Measurements from ENCODE around the gene SUMO3. TPM values are rescaled to one million over a fixed set of nuclear protein-coding genes. Genes with fewer than 3 reads are reported as not detected.

SUMO3 gene
- total RNA-seq, 6 experiments from 2014 or later = 33.4 to 41.2 (median 36.6) TPM

- DNase-seq (no peak), ATAC-seq (peak in 2 of 4 donors; percentile 73)
- Histone ChIP-seq H3K36me3 (peaks cover 0 to 28% (median 8%) of the 10 kb centered on the region in 4 donors), H3K27ac (no peak overlapping the region), H3K27me3 (no peaks in the 10 kb centered on the region), H3K9me3 (no peaks in the 10 kb centered on the region), H3K4me3 (no peak overlapping the region), H3K4me1 (peaks cover 0 to 9% (median 4%) of the 10 kb centered on the region in 4 donors)
- no peak for TF ChIP-seq POLR2A (IDR thresholded peaks at IDR 0.05)
- TF ChIP-seq, protein P1, sequence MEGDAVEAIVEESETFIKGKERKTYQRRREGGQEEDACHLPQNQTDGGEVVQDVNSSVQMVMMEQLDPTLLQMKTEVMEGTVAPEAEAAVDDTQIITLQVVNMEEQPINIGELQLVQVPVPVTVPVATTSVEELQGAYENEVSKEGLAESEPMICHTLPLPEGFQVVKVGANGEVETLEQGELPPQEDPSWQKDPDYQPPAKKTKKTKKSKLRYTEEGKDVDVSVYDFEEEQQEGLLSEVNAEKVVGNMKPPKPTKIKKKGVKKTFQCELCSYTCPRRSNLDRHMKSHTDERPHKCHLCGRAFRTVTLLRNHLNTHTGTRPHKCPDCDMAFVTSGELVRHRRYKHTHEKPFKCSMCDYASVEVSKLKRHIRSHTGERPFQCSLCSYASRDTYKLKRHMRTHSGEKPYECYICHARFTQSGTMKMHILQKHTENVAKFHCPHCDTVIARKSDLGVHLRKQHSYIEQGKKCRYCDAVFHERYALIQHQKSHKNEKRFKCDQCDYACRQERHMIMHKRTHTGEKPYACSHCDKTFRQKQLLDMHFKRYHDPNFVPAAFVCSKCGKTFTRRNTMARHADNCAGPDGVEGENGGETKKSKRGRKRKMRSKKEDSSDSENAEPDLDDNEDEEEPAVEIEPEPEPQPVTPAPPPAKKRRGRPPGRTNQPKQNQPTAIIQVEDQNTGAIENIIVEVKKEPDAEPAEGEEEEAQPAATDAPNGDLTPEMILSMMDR (IDR thresholded peaks at IDR 0.05) = no peak
- WGBS (ENCODE audit: insufficient coverage, low coverage, low lambda C conversion rate, missing lambda C conversion rate) = 43% methylated on average over 6 of the region's 6 CpGs
- intact Hi-C loops (cut with DNase I) = no loop called here
Observed at GRCh38 chr21:44778983-44779382, 38.9 kb downstream of the SUMO3 start.

GRCh38 chr21:44778499-44778911, 39.4 kb downstream of the SUMO3 start:
- intact Hi-C loops (cut with DNase I) = no loop called here
- no peak for TF ChIP-seq POLR2A (IDR thresholded peaks at IDR 0.05)
- TF ChIP-seq, protein P1 (IDR thresholded peaks at IDR 0.05) = no peak
- H3K4me1 ChIP-seq = peaks cover 0 to 9% (median 4%) of the 10 kb centered on the region in 4 donors
- ATAC-seq (peak; percentile 89 to 97 (median 95)), DNase-seq (no peak)
- H3K27ac ChIP-seq = no peak overlapping the region
- H3K27me3 ChIP-seq = no peaks in the 10 kb centered on the region
- H3K4me3 ChIP-seq = no peak overlapping the region
- WGBS (ENCODE audit: insufficient coverage, low coverage, low lambda C conversion rate, missing lambda C conversion rate) = 21% methylated on average over 8 of the region's 8 CpGs
- H3K9me3 ChIP-seq = no peaks in the 10 kb centered on the region
- H3K36me3 ChIP-seq = peaks cover 0 to 33% (median 8%) of the 10 kb centered on the region in 4 donors

- ATAC-seq = no peak
- WGBS (ENCODE audit: insufficient coverage, low coverage, low lambda C conversion rate, missing lambda C conversion rate) = 69% methylated on average over 5 of the region's 5 CpGs
Observed at GRCh38 chr21:44778094-44778493, 39.8 kb downstream of the SUMO3 start.

DNA sequence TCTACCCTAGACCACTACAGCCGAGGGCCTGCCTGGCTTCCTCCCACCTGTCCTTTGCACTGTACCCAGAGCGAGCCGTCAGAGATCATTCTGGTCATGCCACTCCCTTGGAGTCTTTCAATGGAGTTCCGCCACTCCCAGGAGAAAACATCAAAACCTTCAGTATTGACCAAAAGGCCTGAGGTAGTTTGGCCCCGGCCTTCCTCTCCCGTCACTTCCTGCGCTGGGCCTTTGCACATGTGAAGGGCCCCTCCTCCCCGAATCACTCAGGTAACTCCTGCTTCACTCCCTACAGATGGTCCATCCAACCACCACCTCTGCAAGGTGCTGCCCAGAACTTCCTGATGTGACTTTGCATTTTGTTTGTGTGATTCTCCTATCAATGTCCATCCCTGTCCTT, 42.9 kb downstream of the SUMO3 start:
- DNase-seq = no peak
- Histone ChIP-seq H3K27me3 (no peaks in the 10 kb centered on the region), H3K4me1 (peaks cover 0 to 9% (median 4%) of the 10 kb centered on the region in 4 donors), H3K9me3 (no peaks in the 10 kb centered on the region), H3K36me3 (peaks cover 0 to 59% (median 16%) of the 10 kb centered on the region in 4 donors), H3K27ac (no peak overlapping the region), H3K4me3 (no peak overlapping the region)
- no peak for ATAC-seq
- WGBS (ENCODE audit: insufficient coverage, low coverage, low lambda C conversion rate, missing lambda C conversion rate) = 96% methylated on average over 4 of the region's 8 CpGs
- intact Hi-C loops (cut with DNase I) = no loop called here
- TF ChIP-seq, protein P1 (IDR thresholded peaks at IDR 0.05) = no peak
- TF ChIP-seq POLR2A (IDR thresholded peaks at IDR 0.05) = no peak

More at GRCh38 chr21:44778094-44778493, 39.8 kb downstream of the SUMO3 start:
- H3K9me3 ChIP-seq = no peaks in the 10 kb centered on the region
- no peak for DNase-seq
- H3K27ac ChIP-seq = no peak overlapping the region
- no peaks in the 10 kb centered on the region for H3K27me3 ChIP-seq
- intact Hi-C loops (cut with DNase I) = no loop called here
- no peak overlapping the region for H3K4me3 ChIP-seq
- TF ChIP-seq POLR2A (IDR thresholded peaks at IDR 0.05) = no peak
- TF ChIP-seq, protein P1 (IDR thresholded peaks at IDR 0.05) = no peak
- H3K36me3 ChIP-seq = peaks cover 0 to 37% (median 9%) of the 10 kb centered on the region in 4 donors
- H3K4me1 ChIP-seq = peaks cover 0 to 9% (median 4%) of the 10 kb centered on the region in 4 donors
